NCI-H1694 (cell line): ENCODE data around the gene MAPK14.
"Not testable (repeated sequence)": the region's sequence is repeated elsewhere in the genome, so short reads cannot be mapped to it uniquely, and the experiment has no call there.

Experiments used
- DNase-seq: peaks from one replicate; lab custom pipeline; 2025; lab: John Stamatoyannopoulos, UW

MAPK14 gene

DNA sequence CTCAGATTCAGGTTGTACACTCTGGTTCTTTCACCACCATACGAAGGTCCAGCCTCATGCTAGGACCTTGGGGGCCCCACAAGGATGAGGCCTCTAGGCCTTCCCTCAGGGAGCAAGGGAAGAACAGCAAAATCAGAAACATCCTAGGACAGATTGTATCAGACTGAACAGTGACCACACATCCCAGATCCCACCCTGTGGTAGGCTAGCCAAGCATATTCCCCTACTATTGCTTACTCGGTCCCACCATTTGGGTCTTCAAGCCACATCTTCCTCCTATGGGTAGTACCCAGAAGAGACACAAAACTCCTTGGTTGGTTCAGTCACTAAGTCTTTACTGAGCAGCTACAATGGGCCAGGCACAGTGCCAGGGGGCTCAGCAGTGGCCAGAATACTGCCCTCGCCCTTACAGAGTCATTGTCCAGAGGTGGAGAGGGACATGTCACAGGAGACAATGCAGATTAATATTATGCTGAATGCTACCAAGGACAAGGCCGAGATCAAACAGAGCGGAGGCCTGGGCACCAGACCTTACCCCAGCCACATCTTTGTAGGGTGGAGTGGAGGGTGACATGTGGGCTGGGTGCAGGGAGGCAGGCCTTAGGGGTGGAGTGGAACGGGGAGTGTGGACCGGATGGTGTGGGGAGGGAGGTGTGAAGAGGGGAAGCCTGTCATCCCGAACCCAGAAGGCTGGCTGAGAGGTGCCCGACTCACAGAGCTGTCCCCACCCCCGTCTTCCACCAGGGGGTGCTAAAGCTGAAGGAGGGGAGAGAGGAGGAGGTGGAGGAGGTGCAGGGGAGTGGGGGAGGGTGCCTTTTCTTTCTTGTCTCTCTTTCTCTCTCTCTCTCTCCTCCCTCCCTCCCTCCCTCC lies 95.9 kb downstream of the MAPK14 start:
- peak; percentile 75 for DNase-seq

GRCh38 chr6:36124346-36124745 lies 96.7 kb downstream of the MAPK14 start:
- not testable (repeated sequence) for DNase-seq

- DNase-seq: no peak
These were observed 97.3 kb downstream of the MAPK14 start for GRCh38 chr6:36124881-36125280.

- no peak for DNase-seq
These were observed 98.0 kb downstream of the MAPK14 start for GRCh38 chr6:36125575-36125974.

GRCh38 chr6:36126121-36126520 lies 98.5 kb downstream of the MAPK14 start:
- DNase-seq: no peak

- no peak for DNase-seq
These were observed 99.2 kb downstream of the MAPK14 start for GRCh38 chr6:36126553-36127458.

- DNase-seq: no peak
These were observed 99.9 kb downstream of the MAPK14 start for GRCh38 chr6:36127462-36128016.

- no peak for DNase-seq
These were observed 100.5 kb downstream of the MAPK14 start for GRCh38 chr6:36128073-36128472.

- DNase-seq: no peak
These were observed 101.2 kb downstream of the MAPK14 start for GRCh38 chr6:36128793-36129192.

- DNase-seq: not testable (repeated sequence)
These were observed 101.7 kb downstream of the MAPK14 start for GRCh38 chr6:36129334-36129733.

GRCh38 chr6:36129941-36130666 lies 102.5 kb downstream of the MAPK14 start, which contains the start of gene MAPK13:
TSS of gene MAPK13 (plus strand) at chr6:36130513. CDS start at chr6:36130583, 70 bp downstream.
- no peak for DNase-seq

- no peak for DNase-seq
These were observed 103.3 kb downstream of the MAPK14 start for GRCh38 chr6:36130667-36131510.

GRCh38 chr6:36131511-36132245 lies 104.1 kb downstream of the MAPK14 start:
- DNase-seq: no peak

- DNase-seq: no peak
These were observed 104.8 kb downstream of the MAPK14 start for GRCh38 chr6:36132246-36132895.

DNA sequence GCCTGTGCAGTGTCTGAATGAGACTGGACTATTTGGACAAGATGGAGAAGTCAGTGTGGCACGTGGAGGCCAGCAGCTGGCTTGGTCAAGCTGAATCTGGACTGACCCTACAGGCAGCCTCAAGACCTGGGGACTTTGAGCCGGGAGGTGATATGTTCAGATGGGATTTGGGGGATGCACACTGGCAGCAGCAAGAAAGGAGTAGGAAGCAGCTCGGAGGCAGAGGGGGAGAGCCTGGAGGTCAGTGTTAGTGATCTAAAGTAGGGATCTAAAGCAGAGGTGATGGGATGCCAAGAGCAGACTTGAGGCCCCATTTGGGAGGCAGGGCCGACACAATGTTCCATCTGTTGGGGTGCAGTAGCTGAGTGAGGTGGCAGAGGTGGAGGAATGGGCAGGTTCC lies 105.5 kb downstream of the MAPK14 start:
- DNase-seq: no peak

GRCh38 chr6:36133912-36134311 lies 106.3 kb downstream of the MAPK14 start:
- DNase-seq: no peak

DNA sequence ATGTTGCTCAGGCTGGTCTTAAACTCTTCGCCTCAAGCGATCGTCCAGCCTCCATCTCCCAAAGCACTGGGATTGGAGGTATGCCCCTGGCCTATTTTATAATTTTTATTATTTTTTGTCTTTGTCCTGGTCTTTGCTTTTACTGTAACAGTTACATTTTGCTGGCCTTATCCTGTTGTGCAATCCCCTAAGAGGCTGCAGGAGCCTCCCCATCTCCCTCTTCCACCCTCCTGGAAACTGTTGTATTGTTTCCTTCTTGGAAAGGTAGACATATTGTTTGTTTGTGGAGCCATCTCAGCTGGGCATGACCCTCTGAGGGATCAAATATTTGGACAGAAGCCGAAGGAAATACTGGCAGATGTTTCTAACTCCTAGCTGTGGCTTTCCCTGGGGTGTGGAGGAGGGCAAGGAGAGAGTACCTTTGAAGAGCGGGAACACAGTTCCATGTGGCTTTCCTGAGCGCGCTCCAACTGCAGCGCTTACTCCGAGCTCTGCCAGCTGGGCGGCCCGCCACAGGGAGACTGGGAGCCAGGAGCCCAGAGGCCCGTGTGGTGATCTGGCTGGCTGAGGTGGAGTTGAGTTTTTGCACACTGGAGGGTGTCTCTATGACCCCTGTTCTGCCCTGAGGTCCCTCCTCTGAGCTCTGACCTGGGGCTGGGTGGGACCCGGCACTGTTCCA lies 107.6 kb downstream of the MAPK14 start:
- DNase-seq: no peak

DNA sequence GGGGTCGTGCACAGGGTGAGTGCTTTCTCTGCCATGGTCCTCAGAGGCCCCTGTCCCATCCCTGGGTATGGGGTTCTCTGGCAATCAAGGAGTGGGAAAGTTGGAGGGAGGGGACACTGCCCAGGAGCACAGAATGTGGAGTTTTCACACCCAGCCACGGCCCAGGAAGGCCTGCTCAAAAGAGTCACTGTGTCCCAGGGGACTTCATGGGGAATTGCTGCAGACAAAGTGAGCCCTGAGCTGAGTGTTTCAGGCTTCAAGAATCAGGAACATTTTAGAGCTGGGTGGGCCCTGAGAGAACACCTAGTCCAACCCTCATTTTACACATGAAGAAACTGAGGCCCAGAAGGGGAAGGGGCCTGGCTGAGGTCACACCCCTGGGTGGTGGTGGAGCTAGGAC lies 108.4 kb downstream of the MAPK14 start:
- DNase-seq: no peak

- DNase-seq: no peak
These were observed 108.9 kb downstream of the MAPK14 start for GRCh38 chr6:36136551-36136950.
